ENCODE data around the gene BANP.
"Not testable (repeated sequence)": the region's sequence is repeated elsewhere in the genome, so short reads cannot be mapped to it uniquely, and the experiment has no call there.

GRCh38 chr16:88040196-88040876, 89.1 kb downstream of the BANP start:
- TF ChIP-seq CTCF (IDR thresholded peaks at IDR 0.05); TEAD4 (CRISPR knock-in tag; IDR thresholded peaks at IDR 0.05); MYBL2 (CRISPR knock-in tag; IDR thresholded peaks at IDR 0.05); SP1 (CRISPR knock-in tag; conservative IDR thresholded peaks at IDR 0.05); CBFB (CRISPR knock-in tag; IDR thresholded peaks at IDR 0.05; ENCODE audit: low read depth); ZMAT4 (CRISPR knock-in tag; IDR thresholded peaks at IDR 0.05): not testable (repeated sequence)

Data from WTC11 (cell line).